Measurements from ENCODE around the gene C3orf52.
"Not testable (repeated sequence)": the region's sequence is repeated elsewhere in the genome, so short reads cannot be mapped to it uniquely, and the experiment has no call there.

Gene C3orf52, protein sequence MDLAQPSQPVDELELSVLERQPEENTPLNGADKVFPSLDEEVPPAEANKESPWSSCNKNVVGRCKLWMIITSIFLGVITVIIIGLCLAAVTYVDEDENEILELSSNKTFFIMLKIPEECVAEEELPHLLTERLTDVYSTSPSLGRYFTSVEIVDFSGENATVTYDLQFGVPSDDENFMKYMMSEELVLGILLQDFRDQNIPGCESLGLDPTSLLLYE

DNA sequence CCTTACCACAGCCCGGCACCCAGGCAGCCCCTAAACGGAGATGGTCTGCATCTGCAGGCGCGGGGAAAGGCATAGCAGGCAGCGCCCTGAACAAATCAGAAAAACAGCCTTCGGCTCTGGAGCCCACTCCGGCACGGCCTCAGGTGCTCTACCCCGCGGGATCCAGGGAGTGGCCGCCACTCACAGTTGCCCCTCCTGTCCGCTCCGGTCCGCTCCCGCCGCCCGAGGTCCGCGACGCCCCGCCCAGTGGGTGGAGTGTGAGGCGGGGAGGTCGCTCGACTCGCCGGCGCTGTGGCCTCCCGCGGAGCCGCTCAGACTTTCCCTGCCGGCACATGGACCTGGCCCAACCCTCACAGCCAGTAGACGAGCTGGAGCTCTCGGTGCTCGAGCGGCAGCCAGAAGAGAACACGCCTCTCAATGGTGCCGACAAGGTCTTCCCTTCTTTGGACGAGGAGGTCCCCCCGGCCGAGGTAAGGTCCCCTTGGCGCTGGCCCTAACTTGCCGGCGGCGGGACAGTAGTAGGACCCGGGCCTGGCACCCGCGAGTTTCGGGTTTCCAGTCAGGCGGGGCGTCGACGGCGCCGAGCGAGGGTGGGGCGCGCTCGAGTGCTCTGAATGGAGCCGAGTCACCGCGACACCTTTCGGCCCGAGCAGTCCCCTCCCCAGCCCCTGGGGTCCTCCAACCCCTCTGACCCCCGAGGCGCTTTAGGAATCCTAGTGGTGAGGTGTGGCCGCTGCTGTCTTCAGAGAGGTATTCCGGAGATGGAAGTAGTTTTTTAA lies at the start of gene C3orf52:
Gene C3orf52, plus strand, starts transcription at position 314 of the 779 bp plus-strand sequence. Its CDS starts 19 bp downstream, at position 333.
- peak; percentile 90 for DNase-seq

DNA sequence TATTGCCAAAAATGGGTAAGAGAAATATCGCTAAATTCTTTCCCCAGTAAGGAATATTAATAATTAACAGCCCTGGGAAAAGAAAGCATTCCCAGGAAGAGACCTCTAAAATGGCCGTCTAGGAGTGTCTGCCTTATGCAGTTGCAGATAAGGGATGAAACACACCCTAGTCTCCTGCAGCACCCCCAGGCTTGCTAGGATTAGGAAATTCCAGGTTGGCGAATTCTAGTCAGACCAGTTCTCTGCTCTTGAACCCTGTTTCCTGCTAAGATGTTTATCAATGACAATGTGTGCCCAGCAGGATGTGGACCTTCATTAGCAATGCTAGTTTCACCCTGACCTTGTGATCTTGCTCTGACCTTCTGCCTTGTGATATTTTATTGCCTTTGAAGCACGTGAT lies 49.0 kb upstream of the C3orf52 start:
- DNase-seq = not testable (repeated sequence)

DNA sequence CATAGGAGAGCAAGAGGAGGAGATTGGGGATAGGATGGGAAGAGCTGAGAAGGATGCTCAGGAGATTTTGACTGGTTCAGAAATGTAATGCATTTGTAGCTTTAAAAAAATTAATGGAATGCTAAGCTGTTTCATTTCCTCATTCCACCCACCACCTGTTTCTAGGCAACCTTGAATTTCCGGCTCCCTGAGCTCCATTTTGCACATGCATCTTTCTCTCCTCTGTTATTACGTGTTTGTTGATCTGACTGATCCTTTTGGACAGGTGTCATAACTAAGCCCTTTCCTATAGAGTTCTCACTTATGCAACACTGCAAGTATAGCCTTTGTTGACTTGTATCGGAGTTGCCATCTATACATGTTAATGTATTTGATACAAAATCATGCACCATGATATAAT lies 47.3 kb upstream of the C3orf52 start:
- peak; percentile 50 for DNase-seq

DNA sequence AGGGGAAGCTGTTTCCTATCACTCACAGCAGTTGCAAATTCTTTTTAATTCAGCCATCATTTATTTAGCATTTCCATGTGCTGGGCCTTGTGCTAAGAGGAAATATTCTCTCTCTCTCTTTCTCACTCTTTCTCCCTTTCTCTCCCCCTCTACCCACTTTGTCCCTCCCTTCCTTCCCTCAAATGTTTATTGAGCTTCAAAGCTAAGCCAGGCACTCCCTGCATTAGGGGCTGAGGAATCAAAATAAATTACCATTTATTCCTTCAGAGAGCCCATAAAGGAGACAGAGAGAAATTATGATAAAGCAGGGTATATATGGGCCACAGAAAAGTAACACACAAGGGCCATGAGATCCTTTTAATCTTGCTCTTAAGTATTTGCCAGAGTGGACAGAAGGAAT lies 44.9 kb upstream of the C3orf52 start:
- no peak for DNase-seq

DNA sequence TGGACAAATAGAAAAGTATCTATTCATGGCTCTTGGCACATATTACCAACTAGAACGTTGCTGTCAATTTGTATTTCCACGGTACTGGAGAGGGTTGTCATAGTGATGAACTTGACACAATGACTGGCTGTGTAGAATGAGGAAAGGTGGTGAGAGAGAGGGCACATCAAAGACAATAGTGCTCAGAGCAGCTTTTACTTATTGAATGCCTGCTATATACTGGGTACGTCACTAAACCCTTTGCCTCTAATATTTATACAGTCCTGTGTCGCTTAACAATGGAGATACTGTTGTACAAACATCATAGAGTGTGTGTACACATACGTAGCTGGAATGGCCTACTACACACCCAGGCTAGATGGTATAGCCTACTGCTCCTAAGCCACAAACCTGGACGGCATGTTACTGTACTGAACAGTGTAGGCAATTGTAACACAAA lies 43.3 kb upstream of the C3orf52 start:
- peak; percentile 99 for DNase-seq

DNA sequence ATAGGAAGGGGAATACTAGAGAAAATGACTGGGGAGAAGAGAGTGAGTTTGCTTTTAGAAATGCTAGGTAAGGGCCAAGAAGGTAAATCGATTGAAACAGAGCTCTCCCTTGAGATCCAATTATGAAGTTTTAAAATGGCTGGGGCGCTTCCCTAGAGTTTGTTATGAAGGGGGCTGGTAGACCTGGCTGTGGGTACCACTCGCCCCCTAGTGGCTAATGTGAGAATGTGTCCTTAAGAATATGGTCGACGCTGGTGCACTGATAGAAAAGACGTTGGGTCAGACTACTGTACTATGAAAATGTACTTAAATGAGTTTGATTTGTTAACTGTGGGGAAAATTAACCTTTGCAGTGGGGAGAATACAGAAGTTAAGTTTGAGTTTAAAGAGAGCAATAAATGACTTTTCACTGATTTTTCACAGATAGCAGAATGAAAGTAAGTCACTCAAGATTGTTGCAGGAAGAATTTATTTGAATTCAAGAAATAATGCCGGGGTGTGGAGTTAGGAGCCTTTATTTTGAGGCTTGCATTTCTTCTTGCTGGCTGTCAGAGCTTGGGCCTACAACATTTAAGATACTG lies 42.5 kb upstream of the C3orf52 start:
- DNase-seq = peak; percentile 73

DNA sequence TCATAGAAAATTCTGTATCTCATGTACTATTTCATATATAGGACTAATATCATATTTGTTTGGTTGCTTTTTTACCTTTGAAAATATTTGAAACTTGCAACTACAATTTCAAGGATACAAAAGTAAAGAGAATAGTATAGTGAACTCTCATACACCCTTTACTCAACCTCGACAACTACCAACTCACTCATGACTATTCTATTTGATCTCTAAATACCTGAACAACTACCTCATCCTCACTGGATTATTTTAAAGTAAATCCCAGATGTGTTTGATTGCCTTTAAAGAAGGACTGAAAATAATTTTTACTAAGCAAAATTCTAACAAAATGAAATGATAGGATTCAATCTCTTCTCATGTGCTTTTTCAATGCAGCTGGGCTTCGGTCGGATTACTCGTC lies 39.6 kb upstream of the C3orf52 start:
- no peak for DNase-seq

DNA sequence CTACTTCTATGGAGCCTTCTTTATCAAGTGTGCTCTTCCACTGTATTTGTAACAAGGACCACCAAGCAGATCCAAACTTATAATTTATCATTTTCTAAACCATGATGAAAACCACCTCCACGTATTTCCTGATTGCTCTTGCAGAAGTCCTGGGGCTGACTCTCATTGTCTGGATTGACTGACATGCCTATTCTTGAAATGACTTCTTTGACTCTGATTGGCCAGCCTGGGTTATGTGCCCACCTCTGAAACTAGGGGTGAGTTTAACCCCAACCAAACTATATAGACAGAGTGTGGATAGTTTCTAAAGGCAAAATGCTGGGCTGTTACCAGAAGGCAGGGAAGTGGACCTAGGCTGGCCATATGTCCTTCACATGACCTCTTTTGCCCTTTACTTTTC lies 38.9 kb upstream of the C3orf52 start:
- DNase-seq = no peak

DNA sequence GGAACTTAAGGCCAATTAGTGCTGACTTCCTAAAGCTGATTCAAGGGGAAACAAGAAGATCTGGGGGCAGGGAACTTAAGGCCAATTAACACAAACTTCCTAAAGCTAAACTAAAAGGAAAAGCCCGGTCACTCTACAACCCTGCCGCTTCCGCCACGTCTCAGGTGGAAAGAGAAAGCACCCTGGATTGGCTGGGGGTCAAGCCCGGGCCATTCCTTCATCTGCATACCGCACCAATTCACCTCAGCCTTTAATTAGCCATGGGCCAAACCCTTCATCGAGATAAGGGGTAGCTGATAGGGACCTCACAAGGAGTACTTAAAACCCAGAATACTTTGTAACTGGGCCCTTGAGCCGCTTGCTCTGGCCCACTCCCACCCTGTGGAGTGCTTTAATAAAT lies 37.3 kb upstream of the C3orf52 start:
- no peak for DNase-seq

DNA sequence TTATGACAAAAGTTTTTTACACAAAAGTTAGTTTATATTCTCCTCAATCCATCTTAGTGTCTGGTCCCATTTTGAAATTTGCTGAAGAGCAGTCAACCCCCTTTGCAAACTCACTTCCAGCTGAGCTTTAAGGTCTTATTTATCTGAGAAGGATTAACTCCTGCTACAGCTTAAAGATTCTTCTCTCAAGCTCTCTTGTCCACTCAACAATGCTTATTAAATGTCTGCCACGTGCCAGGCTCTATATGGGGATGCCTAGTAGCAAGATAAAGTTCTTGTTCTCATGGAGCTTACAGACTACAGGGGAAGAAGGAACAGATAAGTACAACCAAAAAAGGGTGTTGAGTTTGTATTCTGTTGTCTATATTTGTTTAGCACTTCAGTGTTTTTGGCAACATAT lies 33.0 kb upstream of the C3orf52 start:
- DNase-seq = no peak

DNA sequence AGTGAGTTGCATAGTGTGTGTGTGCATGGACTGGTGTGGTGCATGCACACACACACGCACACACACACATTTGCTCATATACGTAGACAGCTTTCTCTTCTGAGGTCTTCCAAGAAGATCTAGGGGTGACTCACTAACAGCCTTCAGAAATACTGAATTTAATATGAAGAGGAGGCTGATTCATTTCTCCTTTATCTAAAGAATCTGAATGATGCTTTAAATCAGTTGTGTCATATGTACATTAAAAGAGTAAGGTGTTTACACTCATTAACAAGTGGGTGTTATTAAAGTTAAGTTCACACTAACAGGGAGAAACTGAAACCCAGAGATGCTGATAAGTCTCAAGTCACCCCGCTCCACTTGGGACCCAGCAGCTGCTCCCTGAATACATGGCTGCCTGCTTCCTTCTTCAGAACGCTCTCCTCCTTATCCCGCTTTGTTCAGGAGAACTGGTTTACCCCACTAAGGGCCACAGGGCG lies 29.7 kb upstream of the C3orf52 start:
- DNase-seq = no peak

DNA sequence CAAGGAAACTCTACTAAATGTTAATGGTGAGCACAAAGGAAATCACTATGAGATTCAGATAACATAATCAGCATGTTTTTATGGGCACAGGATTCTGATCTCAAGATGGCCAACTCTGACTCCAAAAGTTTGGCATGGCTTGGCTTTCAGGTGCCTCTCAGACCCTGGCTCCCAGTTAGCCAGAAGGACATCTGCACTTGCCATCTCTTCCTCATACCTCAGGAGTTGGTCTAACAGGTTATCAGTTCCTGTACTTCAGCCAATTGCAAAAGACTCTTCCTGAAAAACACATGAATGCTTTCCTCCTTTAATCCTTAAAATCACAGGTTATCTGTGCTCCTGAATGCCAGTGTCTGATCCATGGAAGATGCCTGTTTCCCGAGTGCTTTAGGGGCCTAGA lies 26.7 kb upstream of the C3orf52 start:
- no peak for DNase-seq

DNA sequence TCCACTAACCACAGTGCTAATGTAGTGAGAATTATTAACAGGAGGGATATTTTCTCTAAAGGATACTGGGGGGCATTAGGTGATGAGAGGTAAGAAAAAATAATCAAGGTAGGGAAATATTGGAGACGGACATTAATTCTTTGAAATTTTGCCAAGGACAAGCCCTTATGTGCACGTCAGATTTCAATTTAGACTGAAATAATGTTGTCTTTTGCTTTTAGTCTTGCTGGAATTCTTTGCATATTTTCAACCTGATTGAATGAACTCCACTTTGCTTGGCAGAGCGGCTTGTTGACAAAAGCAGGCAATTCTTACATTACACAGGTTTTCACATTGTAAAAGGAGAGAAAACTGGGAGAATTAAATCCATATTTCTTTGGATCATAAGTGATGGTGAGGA lies 25.0 kb upstream of the C3orf52 start:
- DNase-seq = no peak

DNA sequence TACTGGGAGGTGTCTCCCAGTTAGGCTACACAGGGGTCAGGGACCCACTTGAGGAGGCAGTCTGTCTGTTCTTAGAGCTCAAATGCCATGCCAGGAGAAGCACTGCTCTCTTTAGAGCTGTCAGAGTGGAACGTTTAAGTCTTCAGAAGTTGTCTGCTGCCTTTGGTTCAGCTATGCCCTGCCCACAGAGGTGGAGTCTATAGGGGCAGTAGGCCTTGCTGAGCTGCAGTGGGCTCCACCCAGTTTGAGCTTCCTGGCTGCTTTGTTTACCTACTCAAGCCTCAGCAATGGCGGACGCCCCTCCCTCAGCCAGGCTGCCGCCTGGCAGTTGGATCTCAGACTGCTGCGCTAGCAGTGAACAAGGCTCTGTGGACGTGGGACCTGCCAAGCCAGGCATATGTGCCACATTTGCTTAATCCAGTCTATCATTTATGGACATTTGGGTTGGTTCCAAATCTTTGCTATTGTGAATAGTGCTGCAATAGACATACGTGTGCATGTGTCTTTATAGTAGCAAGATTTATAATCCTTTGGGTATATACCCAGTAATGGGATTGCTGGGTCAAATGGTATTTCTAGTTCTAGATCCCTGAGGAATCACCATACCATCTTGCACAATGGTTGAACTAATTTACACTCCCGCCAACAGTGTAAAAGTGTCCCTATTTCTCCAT lies 13.7 kb upstream of the C3orf52 start:
- peak; percentile 81 for DNase-seq

DNA sequence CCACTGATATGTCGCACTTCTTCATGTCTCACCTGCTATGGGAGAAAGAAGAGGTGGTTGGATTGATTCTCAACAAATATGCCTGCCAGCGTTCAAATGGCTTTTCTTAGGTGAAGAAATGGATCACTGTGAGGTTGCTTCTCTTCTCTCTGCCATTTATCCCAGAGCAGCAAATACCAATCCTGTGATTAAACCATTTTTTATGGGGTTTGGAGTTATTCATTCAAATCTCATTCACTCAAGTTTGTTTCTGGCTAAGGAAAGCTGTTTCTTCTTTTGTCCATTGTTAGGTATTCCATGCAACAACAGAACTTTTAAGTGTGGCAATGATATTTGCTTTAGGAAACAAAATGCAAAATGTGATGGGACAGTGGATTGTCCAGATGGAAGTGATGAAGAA lies 12.2 kb upstream of the C3orf52 start:
- DNase-seq = no peak

DNA sequence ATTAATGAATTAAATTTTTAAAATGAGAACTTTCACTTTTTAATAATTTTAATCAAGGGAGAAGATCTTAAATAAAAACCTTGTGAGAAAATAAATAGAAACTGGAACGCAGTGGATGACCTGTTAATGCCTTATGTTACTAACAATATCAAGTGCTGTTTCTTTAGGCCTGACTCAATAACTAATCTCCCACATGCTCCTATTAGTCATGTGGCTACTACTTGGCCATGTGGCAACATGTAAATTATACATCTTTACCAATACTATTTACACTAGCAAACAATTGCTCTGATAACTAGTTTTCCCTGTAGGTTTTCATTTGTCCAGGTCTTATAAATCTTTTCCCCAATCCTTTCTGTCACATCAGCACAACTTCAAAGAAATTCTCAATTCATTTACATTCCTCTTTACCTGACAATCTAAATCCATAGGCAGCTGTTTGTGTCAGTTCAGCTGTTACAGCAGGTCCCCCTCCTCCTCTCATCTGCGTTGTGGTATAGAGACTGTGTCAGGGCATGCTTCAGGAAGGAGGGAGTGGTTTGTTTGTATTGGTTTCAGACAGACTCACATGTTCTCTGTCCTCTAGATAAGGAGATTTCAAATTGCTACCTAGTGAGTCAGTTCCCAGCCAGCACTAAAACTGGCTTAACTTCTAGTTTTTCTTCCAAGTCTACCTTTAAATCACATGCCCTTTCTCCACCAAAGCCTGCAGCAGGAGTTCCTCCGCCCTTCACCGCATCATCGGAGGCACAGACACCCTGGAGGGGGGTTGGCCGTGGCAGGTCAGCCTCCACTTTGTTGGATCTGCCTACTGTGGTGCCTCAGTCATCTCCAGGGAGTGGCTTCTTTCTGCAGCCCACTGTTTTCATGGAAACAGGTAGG lies 11.3 kb upstream of the C3orf52 start:
- peak; percentile 19 for DNase-seq

DNA sequence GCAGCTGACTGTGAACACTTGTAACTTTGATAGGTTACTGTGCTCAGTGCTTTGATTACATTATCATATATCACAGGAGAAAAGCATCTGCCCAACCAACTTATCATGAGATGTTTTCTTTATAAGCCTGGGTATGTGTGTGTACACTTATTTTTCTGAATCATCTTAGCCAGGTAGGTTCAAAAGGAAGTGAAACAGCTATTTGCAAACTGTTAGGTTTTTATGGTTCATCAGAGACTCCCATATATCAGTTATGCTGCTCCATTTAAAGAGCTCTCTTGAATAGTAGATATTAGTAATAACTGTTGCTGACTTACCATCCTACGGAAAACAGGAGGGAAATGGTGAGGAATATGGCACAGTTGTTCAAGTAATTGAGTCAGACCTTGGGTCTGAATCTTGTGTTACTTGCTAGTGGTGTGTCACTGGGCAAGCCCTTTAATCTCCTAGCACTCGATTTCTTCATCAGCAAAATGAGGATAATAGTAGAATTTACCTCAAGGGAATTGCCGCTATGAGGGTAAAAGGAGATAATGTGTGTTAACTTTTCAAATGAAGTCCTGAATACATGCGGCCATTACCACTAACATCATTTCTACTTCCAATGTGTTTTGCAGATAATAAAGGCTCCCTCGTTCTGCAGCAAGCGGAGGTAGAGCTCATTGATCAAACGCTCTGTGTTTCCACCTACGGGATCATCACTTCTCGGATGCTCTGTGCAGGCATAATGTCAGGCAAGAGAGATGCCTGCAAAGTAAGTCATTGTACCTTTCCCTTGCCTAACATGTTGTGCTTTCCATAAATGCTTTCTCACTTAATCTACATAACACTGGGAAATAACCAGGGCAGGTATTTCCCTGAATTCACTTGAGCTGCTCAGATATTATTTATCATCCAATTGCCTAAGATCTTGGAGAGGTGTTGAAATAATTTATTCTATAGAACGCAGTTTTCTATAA lies 7.8 kb upstream of the C3orf52 start:
- no peak for DNase-seq

DNA sequence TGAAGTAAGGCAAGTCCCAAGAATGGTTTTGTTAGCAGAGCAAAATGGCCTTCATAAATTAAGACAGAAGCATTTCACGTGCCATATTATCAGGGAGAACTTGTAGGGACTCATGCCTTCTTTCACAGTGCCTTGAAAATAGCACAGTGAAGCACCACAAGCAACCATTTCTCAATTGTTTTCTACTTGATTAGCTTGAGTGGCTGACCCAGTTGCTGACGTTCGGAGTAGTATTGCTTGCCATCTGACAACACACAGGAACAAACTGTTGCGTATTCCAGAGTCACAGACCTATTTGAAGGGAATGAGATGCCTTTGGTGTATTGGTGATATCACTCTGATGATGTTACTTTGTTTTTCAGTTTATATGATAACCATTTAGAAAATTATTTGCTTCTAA lies 3.0 kb upstream of the C3orf52 start:
- no peak for DNase-seq

DNA sequence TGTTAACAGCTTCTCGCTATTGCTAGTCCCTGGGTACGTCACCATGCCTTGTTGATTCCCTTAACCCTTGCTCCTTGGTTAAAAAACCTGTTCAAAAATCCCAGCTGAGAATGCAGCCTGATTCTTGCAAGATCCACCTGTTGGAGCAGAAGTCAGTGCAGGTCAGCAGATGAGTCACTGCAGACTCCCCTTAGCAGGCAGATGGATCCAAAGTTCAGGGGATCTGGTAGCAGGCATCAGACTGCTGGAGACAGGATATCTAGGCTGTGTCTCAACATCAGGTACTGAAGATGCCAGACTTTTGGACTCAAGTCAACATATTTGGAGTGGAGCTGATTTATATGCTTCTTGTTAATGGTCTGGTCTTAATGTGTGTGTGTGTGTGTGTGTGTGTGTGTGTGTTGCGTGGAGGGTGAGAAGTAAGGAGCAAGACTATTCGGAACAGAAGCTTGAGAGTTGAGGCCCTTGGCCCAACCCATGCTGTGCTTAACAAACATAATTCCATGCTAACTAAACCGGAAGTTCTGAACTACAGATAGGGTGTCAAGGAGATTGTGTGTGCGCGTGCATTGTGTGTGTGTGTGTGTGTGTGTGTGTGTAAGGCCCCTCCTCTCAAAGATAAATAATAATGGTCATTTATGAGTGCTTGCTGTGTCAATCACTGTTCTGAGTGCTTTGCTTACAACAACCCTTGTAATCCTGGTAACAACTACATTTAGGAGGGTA lies 1.0 kb upstream of the C3orf52 start:
- no peak for DNase-seq

DNA sequence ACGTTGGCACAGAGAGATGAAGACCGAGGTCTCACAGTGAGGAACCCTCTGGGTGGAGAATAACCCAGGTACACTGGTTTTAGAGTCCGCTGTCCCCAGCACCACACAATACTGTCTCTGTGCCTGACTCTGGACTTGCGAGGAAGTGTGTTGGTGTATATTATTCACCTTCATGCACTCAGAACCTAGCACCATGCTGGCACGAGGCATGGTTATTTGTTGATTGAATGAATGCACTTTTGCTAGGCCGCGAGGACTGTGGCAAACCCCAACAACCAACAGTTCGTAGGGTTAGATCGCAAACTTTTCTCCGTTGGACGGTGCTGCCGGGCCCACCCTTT lies 484 bp upstream of the C3orf52 start:
- no peak for DNase-seq
